HG03135 (cell line): ENCODE results near the gene MORN1.

ENCODE experiments used
- ATAC-seq: cut with Tn5 transposase; IDR thresholded peaks from one replicate; pipeline ENCODE4 v1.9.1; 2021; ENCODE audit warnings: mild to moderate bottlenecking, moderate library complexity; ENCODE audit not compliant: unreplicated experiment

MORN1 gene

GRCh38 chr1:2353551-2354438 lies 37.6 kb downstream of the MORN1 start:
- ATAC-seq, result no peak

GRCh38 chr1:2352897-2353550 lies 38.3 kb downstream of the MORN1 start:
- ATAC-seq, result no peak

GRCh38 chr1:2352341-2352896 lies 38.9 kb downstream of the MORN1 start:
- no peak for ATAC-seq

DNA sequence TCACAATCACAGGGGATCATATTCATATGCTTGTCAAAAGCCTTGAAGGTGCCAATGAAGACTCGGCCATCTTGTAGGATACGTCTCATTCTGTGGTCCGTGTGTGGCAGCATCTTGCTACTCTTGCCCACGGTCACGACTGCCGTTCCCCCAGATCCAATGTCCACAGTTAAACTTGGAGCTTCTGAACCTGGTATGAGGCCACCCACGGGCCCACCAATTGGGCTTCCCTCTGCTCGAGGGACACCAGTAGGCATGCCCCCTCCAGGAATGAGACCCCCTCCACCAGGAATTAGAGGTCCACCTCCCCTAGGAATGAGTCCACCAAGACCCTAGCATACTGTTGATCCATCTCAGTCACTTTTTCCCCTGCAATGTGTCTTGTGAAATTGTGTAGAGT lies 39.6 kb downstream of the MORN1 start:
- no peak for ATAC-seq

- ATAC-seq, result no peak
These were observed 40.3 kb downstream of the MORN1 start for GRCh38 chr1:2350911-2351655.

DNA sequence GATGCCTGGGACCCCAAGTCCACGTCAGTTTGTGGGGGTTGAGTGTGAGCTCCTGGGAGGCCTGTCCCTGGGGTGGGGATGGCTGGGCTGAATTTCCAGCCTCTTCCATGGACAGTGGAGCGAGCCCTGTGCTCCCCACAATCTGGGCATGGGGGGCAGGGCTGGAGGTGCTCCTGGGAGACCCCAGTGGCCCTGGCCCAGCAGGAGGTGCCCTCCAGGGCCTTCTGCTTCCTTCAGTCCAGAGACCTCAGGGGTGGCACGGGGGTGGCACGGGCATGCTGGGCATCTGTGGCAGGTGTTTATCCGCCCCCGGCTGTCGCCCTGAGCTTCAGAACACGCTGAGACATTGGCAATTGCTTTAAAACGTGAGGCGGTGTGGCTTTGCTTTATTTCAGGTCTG lies 40.9 kb downstream of the MORN1 start:
- no peak for ATAC-seq

GRCh38 chr1:2349806-2350205 lies 41.5 kb downstream of the MORN1 start:
- ATAC-seq, result no peak

- no peak for ATAC-seq
These were observed 42.7 kb downstream of the MORN1 start for GRCh38 chr1:2348346-2349325.

- no peak for ATAC-seq
These were observed 43.5 kb downstream of the MORN1 start for GRCh38 chr1:2347896-2348295.

- no peak for ATAC-seq
These were observed 44.0 kb downstream of the MORN1 start for GRCh38 chr1:2347409-2347785.

- no peak for ATAC-seq
These were observed 44.5 kb downstream of the MORN1 start for GRCh38 chr1:2346691-2347408.

DNA sequence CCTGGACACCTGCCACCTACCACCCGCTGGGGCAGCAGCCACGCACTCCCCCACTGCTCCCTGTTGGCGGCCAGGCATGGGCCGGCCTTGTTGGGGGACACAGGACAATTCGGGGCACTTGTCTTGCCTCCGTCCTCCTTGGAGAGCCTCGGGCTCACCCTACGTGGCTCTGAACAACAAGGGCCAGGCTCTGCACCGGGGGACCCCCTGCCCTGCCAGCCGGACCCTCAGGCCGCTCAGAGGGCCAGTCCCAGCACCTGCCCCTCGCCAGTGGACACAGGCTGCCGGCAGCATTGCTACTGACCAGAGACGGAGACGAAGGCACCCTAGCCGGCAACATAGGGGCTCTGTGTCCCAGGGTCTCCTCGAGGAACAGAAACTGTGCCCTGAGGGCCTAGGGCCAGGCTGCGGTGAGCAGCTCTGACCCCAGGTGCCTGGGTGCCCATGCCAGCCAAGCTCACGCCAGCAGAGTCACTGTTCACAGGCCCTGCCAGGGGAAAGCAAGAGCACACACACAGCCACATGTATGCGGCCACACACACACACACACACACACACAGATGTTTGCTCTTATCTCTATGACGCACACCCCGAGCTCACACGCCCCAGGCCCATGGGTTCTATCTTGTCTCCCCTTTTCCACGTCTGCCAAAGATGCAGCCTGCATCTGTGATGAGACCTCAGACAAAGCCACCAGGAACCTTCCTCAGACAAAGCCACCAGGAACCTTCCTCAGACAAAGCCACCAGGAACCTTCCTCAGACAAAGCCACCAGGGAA lies 45.9 kb downstream of the MORN1 start:
- no peak for ATAC-seq

DNA sequence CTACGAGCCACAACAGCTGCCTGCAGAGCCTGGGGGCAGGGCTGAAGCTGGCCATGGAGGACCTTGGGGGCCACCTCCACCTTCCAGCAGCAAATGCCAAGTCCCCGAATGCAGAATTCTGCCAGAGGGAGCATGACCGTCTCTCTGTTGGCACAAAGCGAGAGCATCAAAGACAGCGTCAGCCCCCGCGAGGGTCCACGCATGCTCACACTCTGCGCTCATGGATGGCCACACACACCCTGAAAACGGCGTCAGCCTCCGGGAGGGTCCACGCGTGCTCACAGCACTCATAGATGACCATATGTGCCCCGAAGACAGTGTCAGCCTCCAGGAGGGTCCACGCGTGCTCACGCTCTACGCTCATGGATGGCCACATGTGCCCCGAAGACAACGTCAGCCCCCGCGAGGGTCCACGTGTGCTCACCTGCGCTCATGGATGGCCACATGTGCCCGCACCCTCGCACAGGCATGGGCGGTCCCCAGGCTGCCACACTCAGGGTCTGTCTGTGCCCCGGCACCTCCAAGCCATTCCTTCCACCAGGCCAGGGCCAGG lies 46.5 kb downstream of the MORN1 start:
- no peak for ATAC-seq

DNA sequence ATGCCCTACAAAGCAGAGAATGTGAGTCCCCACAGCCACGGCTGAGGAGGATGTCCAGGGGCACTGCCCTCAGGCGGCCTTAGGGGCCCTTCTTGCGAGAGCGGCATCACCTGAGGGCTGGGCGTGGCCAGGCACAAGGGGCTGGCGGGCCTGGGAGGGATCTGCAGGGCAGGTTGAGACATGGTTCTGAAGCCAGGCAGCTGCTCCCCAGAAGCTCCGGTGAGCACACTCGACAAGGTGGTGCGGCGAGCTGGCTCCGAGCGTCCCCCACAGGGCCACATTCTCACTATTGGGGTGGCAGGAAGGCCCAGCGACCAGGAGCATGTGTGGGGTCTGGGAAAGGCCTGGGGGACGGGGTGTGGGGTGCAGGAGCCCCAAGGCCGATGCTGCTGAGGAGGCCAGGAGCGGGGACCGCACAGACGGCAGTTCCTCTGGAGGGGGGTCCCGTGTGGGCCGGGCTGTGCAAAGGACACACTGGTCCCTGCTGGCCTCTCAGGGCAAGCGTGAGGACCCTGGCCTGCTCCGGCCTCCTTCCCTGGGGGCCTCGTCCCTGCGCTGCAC lies 47.2 kb downstream of the MORN1 start:
- no peak for ATAC-seq

DNA sequence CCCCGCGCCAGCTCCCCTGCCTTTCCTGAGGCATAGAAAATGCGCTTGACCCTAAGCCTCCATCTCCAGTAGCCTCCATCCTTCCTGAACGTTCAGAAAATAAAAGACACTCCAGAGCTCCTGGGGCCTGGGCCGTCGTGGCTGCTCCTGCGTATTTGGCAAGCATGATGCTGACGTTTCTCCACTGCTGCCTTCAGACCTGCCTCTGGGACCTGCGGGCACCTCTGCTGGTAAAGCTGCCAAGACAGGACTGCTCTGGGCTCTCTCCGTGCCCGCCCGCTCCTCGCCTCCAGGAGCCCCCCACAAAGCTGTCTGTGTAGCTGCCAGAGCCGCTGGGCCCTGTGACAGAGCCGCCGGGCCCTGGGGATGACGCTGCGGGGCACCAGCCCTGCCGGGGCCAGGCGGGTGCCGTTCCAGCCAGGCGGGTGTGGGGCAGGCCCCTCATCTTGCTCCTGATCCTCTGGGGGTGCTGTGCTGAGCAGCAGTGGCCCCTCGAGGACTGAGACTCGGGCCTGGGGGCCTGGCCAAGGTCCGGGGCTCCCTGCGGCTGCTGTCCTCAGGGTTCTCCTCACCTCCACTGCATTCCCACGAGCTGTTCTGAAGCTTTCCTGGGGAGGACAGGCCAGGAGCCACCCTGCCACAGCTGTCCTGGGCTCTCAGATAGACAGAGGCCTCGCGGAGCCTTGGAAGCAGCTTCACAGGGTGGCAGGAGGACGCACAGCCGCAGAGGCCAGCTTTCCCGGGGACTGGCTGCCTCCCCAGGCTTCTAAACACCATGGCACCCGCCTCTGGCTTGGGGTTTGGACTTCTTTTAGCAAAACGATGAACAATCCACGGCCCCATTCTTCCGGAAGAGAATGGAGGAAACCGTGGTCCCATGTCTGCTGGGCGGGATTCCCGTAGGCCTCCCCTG lies 48.1 kb downstream of the MORN1 start:
- ATAC-seq, result no peak

- ATAC-seq, result no peak
These were observed 48.9 kb downstream of the MORN1 start for GRCh38 chr1:2342384-2343022.
